AML-193 (cell line): ENCODE results near the gene GATA3.
A peak's percentile ranks its signal among the peaks of the same experiment; 100 is the strongest.

ENCODE experiments used
- DNase-seq, 2 experiments: peaks; one replicate each; lab custom pipeline; 2025; lab: John Stamatoyannopoulos, UW

Gene GATA3

DNA sequence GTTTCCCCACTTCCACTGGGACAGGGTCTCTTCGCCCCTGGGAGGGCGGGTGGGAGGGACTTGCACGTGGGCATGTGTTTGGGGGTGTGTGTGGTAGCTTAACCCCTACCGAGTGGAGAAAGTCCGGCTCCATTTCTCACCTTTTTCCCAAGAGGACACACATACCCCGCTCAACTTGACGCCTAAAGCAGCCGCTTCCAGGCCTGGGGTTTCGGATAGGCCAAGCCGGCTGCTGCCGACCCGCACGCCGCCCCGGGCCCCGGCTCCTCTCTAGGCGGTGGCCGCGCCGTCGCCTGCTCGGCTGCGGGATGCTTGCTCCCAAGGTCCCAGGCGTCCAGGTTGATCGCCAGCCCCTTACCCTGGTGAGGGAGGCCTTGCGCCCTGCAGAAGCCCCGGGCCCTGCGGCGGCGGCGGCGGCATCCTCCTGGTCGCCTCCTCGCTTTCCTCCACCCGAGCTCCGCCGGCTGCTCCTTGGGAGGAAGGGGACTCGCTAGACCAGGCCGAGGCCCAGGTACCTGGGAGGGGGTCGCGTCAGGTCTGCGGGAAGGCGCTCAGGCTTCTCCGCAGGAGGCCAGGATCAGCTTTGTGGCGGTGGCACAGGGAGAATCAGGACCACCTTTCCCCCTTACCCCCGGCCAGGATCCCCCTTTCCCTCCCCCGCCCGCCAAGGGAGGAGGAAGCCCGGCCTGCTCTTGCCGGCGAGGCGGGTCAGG is 3.2 kb upstream of the GATA3 start:
- DNase-seq, result no peak

DNA sequence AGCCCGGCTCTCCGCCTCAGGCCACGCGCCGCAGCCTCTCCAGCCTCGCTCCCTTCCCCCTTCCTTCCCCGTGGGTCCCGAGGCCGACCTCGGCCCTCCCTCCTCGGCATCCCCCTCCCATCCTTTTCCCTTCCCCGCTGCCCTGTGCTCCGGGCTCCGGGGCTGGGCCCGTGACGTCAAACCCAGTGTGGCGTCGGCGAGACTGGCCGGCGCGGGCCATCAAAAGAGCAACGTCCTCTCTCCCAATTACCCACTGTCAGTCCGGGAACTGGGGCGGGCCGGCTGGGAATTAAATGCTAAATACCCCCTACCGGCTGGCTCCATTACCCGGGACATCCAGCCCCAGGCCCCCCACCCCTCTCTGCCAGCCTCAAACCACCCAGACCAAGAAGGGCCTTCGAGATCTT is 2.6 kb upstream of the GATA3 start:
- DNase-seq, result no peak

DNA sequence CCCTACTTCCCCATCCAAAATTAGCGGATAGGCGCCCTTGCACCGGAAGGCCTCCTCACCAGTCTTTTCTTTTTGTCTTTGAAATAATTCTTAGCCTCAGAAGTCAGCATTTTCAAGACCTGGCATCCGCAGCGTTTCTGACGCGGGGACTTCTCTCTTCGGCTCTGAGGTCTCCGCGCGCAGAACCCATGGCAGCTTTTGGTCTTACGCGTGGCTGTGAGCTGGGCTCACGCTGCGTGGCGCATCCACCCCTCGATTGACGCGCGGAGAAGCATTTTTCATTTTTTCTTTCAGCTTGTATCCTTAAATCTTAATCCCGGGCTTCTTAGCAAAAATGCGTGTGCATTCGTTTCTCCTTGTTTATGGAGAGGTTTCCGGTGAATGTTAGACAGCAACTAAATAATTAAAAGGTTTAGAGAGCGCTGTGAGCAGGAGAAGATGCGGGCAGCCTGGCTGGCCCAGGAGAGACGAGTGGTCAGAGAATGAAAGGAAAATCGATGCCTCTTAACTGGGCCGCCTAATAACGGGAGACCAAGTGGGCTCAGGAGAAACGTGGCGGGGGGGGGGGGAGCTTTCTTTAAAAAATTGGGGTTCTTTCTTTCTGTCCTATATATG is 2.0 kb upstream of the GATA3 start:
- no peak for DNase-seq

DNA sequence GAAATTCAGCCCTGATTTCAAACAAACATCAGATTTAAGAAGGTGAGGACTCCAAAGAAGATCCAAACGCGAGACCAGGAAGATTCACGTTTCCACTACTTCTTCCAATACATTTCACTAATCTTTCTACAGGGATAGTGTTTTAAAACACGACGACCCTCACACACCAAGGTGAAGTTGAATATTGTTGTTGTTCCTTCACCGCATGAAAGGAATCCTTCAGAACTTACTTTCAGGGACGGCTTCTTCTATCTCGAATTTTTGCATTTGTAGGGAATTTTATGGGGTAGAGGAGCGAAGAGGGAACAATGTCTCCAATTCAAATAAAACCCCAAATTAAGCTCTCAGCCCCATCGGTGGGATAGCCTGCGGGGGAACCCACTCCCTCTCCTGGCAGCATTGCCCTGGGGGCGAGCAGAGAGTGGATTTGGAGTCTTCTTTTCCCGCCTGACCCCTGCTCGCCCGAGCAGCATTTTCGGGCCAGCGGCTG is 1.5 kb upstream of the GATA3 start:
- no peak for DNase-seq

DNA sequence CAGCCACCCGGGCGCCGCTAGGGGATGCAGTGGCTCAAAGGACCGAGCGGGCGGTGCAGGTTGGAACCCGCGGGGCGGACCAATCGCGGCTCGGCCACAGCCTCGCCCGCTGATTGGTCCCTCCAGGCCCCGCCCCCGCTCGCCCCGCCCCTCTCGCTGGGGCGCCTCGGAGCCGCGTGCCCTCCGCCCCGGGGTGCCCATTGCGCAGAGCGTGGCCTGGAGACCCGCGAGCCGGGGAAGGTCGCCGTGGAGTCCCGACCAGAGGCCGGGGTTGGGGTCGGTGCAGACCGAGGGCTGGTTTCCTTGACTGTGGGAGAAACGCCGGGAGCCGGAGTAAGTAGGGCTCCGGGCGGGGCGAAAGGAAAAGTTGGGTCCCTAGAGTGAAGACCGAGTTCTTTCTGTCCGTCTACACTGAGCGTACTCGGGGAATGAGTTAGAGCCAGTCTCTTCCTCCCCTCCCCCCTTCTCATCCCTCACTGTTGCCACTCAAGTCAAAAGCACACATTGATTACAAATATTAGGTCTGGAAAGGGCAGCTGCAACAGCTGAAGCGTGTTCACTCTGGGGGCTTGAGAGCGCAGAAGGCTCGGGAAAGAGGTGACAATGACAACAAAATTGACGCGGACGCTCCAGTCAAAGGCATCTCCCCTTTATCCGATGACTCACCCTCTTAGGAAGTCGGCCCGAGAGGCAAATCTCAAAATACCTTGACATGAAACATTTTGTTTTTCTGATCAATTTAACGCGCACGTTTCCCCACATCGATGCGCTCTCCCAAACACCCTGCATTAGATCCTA is 843 bp upstream of the GATA3 start:
- DNase-seq, result peak; percentile 77 to 81

DNA sequence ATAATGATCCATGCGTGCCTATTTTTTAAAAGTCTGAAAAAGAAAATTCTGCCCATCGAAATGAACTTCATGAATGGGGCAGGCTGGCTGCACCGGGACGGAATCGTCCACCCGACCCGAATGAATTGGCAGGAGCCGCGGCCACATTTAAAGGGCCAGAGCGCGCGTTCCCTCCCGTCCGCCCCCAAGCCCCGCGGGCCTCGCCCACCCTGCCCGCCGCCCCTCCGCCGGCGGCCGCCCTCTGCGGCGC is 319 bp upstream of the GATA3 start:
- peak in 1 of 2 experiments; percentile 20 for DNase-seq

DNA sequence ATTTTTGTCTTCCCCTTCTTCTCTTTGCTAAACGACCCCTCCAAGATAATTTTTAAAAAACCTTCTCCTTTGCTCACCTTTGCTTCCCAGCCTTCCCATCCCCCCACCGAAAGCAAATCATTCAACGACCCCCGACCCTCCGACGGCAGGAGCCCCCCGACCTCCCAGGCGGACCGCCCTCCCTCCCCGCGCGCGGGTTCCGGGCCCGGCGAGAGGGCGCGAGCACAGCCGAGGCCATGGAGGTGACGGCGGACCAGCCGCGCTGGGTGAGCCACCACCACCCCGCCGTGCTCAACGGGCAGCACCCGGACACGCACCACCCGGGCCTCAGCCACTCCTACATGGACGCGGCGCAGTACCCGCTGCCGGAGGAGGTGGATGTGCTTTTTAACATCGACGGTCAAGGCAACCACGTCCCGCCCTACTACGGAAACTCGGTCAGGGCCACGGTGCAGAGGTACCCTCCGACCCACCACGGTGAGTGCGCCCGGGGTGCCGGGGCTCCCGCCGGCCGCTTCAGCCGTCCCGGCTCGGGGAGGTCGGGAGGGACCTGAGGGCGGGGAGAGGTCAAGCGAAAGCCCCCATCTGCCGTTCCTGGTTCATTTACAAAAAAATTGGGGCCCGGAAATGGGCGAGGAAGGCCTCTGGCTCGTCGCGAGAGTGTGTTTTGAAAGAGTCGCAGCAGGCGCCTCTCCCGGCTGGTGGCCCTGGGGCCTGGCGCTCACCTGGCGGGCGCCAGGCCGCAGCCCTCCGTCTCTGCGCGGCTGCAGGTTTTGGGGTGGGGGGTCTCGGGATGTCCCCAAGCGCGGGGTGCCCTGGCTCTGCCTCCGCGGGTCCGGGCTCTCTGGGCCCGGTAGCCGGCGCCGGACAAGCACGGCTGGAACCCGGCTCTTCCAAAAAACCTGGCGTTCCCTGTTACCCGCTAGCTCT is 1.2 kb downstream of the GATA3 start:
- peak in 1 of 2 experiments; percentile 10 for DNase-seq

DNA sequence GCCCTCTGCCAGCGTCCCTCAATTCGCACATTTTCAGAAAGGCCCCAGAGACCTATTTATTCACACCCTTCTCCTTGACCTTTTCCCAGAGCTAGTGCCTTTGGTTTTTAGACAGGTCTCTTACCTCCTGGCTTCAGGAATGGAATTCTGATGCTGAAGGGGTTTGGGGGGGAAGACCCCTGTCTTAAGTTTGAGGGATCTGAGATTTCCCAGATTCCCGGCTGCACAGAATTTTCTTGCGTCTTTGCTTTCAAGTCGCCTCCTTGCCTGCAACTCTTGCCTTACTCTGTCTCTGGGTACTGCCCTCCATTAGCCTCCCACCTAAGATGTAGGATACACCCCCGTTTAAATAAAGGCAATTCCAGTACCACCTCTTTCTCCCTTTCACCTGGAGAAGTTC is 1.9 kb downstream of the GATA3 start:
- no peak for DNase-seq

DNA sequence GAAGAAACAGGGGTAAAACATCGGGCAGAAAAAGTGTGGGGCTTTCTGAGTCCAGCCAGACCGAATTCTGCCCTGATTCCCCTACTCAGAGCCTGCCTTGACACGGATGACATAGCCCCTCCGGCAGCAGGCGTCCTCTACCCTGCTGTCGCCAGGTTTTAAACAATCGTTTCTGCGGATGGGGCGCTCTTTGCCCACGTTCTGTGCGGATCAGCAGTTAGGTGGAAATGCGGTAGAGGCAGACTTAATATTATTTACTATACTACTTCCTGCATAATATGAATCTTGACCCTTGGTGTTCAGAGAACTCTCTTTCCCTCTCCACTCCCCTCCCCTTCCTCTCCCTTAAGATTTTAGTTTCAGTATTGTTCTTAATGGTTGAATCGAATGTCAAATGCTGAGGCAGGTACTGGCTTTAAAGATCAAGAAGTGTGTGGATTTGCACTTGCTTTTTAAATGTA is 2.4 kb downstream of the GATA3 start:
- peak; percentile 7 to 18 for DNase-seq

DNA sequence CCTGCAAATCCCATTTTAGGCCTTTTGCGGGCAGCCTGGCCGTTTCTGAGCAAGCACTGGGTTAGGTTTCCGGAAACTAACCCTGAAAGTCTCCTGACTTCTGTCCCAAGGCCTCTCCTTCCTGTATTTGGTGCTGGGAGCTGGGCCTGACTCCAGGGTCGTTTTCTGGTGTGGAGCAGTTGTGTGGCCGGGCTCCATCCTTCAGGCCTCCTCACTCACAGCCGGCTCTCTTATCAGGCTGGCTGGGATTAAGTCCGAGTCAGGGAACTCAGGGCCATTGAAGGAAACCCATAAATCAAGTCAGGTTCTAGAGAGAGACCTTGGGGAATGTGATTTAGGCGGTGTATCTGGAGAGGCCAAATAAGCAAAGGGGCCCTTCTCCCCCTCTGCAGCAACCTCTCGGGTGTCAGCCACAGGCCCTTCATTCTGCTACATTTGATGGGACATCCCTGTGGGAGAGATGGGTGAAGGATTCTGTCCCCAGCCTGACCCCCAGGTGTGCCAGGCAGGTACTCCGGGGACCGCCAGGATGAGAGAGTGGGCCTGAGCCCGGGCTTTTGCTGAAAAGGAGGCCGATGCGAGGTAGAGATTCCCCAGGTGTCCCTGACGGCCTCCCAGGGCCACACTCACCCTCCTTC is 3.3 kb downstream of the GATA3 start:
- peak in 1 of 2 experiments; percentile 0 for DNase-seq

DNA sequence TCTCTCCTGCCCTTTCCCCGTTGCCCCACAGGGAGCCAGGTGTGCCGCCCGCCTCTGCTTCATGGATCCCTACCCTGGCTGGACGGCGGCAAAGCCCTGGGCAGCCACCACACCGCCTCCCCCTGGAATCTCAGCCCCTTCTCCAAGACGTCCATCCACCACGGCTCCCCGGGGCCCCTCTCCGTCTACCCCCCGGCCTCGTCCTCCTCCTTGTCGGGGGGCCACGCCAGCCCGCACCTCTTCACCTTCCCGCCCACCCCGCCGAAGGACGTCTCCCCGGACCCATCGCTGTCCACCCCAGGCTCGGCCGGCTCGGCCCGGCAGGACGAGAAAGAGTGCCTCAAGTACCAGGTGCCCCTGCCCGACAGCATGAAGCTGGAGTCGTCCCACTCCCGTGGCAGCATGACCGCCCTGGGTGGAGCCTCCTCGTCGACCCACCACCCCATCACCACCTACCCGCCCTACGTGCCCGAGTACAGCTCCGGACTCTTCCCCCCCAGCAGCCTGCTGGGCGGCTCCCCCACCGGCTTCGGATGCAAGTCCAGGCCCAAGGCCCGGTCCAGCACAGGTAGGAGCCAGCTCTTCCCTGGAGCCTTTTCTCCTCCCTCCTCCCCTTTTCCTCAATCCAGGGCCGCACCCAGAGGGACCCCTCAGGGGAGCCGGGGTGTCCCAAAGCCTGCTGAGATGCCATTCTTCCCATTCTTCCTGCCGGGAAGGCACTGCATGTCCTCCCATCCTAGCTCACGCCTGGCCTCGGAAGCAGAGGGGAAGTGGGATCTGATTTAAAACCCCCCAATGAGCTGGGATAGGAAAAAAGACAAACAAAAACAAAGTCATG is 4.0 kb downstream of the GATA3 start:
- no peak for DNase-seq

DNA sequence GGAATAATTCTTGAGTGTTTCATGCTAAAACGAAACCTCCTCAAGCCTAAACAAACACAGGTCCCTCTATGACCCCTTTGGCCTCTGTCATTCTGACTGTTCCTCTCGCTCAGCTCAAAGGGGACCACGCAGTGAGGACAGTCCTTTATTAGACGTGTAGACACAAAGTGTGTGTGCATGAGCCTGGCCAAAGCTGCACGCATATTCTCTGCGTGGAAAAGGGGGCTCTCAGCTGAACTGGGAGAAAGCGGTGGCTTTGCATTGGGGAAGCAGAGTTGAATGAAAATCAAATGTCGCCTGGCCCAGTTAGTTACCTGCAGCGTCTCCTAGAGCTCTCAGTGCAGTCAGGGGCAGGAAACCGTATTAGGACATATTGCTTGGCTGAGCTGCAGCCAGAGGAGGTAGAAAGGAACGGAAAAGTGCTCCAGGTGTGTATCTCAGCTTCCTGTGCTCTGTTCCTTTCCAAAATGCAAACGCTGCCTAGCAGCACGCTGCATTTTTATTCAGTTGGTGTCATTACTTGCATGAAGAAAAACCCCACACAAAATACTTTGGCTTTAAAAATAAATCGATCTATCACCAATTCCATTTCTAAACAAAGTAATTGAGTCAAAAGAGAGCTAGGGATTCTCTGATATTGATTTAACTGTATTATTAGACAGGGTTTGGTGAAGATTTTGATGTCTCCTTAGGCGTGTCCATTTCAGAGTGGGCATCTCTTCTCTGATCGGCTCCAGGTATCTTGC is 4.9 kb downstream of the GATA3 start:
- DNase-seq, result no peak

DNA sequence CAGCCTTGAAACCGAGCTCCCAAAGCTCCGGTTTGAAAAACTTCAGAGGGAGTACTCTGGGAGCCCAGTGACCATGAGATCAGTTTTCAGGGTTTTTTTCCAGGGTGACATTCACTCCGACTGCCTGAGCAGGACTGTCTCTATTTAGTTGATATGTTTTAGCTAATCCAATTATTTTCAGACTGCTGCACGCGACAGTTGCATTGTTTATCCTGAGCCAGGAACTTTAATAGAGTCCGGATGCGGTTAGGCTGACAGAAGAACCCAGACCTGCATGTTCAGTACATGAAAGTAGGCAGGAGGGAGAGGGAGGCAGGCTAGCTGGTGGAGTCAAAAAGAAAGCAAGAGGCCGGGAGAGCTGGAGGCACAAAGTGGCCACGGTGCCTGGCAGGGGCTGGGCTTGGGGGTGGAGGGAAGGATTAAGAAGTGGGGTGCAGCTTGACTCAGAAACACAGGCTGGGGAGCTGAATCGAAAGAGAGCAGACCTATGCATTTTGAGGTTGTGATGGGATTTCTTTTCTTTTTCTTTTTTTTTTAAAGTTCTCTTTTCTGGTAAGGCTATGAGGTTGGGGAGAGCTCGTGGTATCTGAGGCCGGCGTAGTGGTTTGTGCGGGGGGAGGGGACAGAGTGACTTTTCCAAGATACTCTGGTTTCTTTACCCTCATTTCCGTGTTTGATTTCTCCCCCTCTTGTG is 5.7 kb downstream of the GATA3 start:
- DNase-seq, result peak; percentile 8 to 12

DNA sequence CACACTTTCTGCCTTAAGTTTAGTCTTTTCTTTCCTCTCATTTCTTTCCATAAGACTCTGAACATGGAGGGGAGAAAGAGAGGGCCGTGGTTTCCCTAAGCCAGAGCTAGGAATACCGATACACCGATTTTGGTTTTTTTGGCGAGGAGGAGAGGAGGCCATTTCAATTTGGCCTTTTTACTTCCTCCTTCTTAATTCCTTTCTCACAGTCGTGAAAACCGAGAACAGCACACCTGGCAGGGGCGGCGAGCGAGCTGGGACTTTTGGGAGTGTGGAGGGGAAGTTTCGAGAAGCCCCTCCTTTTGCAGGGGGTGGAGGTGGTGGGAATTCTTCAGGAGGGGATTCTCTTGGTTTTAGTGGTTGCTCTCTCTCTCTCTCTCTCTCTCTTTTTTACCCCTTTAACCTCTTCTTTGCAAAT is 6.2 kb downstream of the GATA3 start:
- DNase-seq, result peak in 1 of 2 experiments; percentile 12

DNA sequence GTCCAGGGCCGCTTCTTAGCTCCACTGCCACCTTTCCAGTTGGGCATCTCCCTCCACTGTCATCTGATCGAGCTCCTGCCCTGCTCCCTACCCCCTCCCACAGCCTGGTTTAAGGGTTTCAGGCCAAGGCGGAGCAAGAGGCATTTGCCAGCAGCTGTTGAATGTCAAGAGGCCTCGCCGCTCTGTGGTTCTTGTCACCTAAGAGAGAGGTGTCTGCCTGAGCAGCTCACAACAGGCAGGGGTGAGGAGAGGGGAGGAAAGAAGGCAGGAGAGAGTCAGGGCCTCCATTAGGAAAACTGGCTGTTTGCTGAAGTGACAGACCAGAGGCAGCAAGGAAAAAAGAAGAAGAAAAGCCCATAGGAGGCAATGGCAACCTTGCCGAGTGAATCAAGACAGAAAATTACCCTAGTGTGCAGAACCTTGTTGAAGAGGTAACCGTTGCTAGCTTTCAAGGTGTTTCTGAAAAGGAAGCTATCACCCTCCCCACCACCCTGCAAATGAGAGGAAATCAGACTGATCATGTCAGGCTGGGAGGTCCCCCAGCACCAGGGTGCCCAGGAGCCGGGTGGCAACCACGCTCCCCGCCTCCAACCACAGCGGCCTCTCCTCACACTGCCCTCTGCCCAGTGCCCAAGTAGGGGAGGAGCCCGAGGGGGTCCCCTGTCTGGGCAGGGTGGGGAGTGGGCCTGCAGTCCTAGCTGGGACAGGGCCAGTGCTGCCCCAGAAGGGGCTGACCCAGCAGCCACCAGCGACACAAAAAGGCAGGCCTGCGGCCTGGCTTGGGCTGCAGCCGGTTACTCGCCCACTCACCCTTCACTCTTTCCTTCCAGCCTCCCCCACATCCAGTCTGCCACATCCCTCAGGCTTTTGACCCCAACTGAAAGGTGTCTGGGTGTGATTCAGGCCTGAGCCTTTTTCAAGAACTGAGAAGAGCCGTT is 7.1 kb downstream of the GATA3 start:
- DNase-seq, result no peak

DNA sequence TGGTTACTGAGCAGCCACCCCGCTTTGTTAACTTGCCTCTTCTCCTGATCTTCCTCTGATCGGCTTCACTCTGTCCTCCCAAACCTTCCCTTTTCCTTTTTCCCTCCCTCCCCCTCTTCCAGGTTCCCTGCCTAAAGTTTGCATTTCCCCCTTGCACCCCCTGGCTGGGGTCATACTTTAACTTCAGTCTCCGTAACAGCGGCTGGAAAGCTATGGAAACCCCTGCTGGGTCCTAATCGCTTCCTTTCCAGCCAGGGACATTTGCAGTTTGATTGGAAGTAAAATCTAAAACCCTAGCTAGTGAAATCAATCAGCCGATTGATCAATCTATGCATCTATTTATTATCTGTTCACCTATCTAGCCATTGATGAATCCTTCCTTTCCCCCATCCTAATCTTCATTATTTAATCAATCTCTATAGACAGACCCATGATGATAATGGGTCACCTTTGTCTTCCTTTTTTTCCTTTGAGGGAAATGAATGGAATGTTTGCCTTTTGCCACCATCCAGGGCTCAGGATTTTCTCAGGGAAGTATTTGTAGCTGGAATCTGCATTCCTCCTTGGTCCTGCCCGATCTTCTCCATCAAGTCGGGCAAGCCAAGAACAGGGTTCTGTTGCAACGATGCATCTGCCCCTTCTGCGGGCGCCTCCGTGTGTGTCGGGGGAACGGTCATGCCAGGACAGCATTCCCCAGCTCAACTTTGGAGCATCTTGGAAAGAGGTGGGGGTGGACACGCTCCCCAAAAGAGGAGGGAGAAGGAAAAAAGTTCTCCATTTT is 8.8 kb downstream of the GATA3 start:
- no peak for DNase-seq

DNA sequence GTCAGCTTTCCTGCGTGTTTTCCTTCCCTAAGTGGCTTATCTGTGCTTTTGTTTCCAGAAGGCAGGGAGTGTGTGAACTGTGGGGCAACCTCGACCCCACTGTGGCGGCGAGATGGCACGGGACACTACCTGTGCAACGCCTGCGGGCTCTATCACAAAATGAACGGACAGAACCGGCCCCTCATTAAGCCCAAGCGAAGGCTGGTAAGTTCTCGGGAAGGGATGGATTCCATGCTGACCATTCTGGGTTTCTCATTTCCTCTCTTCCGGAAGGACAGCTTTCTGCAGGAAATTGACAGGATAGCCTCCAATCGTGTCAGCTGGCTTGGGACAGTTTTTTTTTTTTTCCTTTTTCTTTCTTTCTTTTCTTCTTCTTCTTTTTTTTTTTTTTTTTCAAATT is 9.4 kb downstream of the GATA3 start:
- no peak for DNase-seq
